ENCODE data around the gene BLCAP. TPM values are rescaled to one million over a fixed set of nuclear protein-coding genes. Genes with fewer than 3 reads are reported as not detected.
A peak's percentile ranks its signal among the peaks of the same experiment; 100 is the strongest.
"Not testable (repeated sequence)": the region's sequence is repeated elsewhere in the genome, so short reads cannot be mapped to it uniquely, and the experiment has no call there.

The BLCAP gene, protein sequence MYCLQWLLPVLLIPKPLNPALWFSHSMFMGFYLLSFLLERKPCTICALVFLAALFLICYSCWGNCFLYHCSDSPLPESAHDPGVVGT
- total RNA-seq (2022) (123 and 129 TPM in 2 replicates), Bru-seq, nascent RNA (percentile 98 among the genes with signal in this experiment), BruChase-seq, experiment 1, labeled RNA remaining after a 2-hour chase (percentile 99 among the genes with signal in this experiment), BruChase-seq, experiment 2, labeled RNA remaining after a 6-hour chase (percentile 98 among the genes with signal in this experiment)
- long read RNA-seq, full-length matches to known transcripts: 182 of 199 reads
- long read RNA-seq, partial matches to known transcripts: 0 of 199 reads
- long read RNA-seq, other reads (novel, unspliced or antisense): 17 of 199 reads

DNA sequence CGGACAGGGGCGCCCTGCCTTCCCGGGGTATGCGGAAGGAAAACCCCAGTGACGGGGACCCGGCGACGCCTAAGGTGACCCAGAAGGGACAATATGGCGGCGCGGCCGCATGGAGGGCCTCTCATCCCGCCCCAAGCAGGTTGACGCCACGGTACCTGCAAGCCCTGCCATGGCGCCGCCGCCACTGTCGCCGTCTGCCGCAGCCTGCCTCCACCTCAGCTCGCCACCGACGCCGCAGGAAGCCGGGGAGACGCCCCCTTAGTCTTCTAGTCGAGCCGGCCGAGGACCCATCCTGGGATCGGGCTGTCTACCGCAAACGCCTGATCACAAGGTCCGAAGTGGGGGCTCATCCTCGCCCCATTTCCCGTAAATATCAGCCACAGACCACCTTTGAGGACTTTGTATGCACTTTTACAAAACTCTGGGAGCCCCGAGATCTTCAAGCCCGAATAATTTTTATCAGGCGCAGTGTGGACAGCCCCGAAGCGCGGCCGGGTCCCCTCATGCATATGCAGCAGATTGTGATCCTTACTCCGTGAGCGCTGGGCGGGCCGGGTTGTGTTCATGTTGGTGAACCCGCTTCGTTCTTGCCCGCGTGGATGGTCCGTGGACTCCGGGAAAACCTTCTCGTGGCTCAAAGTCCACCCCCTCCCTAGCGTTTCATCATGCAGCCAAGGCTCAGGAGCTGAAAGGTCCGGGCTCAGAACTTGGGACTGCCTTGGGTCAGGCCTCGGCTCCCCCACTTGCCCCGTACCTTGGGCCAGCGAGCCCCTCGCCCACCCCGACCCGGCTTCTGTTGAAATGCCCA is at the start of gene BLCAP:
Gene BLCAP, minus strand, starts transcription at position 239 of the 808 bp plus-strand sequence. CDS start 8,702 bp downstream, outside the sequence.
- TF ChIP-seq, protein P1, sequence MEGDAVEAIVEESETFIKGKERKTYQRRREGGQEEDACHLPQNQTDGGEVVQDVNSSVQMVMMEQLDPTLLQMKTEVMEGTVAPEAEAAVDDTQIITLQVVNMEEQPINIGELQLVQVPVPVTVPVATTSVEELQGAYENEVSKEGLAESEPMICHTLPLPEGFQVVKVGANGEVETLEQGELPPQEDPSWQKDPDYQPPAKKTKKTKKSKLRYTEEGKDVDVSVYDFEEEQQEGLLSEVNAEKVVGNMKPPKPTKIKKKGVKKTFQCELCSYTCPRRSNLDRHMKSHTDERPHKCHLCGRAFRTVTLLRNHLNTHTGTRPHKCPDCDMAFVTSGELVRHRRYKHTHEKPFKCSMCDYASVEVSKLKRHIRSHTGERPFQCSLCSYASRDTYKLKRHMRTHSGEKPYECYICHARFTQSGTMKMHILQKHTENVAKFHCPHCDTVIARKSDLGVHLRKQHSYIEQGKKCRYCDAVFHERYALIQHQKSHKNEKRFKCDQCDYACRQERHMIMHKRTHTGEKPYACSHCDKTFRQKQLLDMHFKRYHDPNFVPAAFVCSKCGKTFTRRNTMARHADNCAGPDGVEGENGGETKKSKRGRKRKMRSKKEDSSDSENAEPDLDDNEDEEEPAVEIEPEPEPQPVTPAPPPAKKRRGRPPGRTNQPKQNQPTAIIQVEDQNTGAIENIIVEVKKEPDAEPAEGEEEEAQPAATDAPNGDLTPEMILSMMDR (IDR thresholded peaks at IDR 0.05; ENCODE audit: insufficient read depth in 1 of 2, low read depth in 1 of 2, low read length in 1 of 2, severe bottlenecking in 1 of 2, unreplicated experiment in 1 of 2): no peak
- peaks cover 28% of the 10 kb centered on the region for H3K36me3 Mint-ChIP-seq (ENCODE audit: insufficient read depth, unreplicated experiment)
- Histone ChIP-seq H3K27me3 (replicated peaks; ENCODE audit: control insufficient read depth, insufficient read depth, low read length) (no peaks in the 10 kb centered on the region), H3K4me3 (ENCODE audit: low read depth, low read length) (peak within 1 kb of the TSS; percentile 92), H3K4me1 (peaks cover 36% of the 10 kb centered on the region), H3K36me3 (ENCODE audit: control insufficient read depth, insufficient read depth, low read length) (no peaks in the 10 kb centered on the region; the same call in 1 of the 2 replicates), H3K9me3 (no peaks in the 10 kb centered on the region)
- H3K4me1 Mint-ChIP-seq (ENCODE audit: low read depth, unreplicated experiment): peaks cover 47% of the 10 kb centered on the region
- H3K9me3 Mint-ChIP-seq (ENCODE audit: unreplicated experiment): no peaks in the 10 kb centered on the region
- DNase-seq: peak; percentile 97 to 99
- CTCF ChIA-PET: interaction anchor here (1.0 to 1.1 kb wide), 3 partner anchors 21 to 337 kb away, joined by 3 read pairs; no protein-coding TSS in a partner anchor
- peak within 1 kb of the TSS; percentile 98 for H3K27ac Mint-ChIP-seq (ENCODE audit: unreplicated experiment)
- POLR2A ChIA-PET: interaction anchor here (1.6 kb wide), 1 partner anchor 14 kb away, joined by 7 read pairs; no protein-coding TSS in a partner anchor
- peak within 1 kb of the TSS; percentile 79 for H3K4me3 Mint-ChIP-seq (ENCODE audit: unreplicated experiment)
- intact Hi-C loops (cut with micrococcal nuclease; ENCODE audit: unreplicated experiment): loop anchor here (1.0 kb wide), 2 partner anchors 11 to 14 kb away; no protein-coding TSS in a partner anchor
- no TSS peak for BruUV-seq (replicated peaks)
- H3K27me3 Mint-ChIP-seq (ENCODE audit: insufficient read depth, unreplicated experiment): no peaks in the 10 kb centered on the region

DNA sequence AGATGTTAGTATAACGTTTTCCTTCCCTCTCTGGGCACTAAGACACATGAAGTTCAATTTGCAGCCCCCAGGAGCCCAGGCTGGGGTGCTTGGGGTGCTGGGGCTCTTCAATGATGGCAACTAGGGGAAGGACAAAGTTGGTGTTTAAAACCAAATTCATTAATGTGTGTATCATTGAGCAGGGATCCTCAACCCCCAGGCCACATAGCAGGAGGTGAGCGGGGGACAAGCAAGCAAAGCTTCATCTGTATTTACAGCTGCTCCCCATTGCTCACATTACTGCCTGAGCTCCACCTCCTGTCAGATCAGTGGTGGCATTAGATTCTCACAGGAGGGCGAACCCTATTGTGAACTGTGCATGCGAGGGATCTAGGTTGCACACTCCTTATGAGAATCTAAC is 49.8 kb upstream of the BLCAP start:
- CTCF ChIA-PET; POLR2A ChIA-PET; H3K4me3 Mint-ChIP-seq (ENCODE audit: unreplicated experiment); H3K4me1 ChIP-seq; H3K9me3 Mint-ChIP-seq (ENCODE audit: unreplicated experiment); H3K27ac Mint-ChIP-seq (ENCODE audit: unreplicated experiment); H3K4me1 Mint-ChIP-seq (ENCODE audit: low read depth, unreplicated experiment); H3K4me3 ChIP-seq (ENCODE audit: low read depth, low read length); H3K9me3 ChIP-seq; H3K27me3 ChIP-seq (replicated peaks; ENCODE audit: control insufficient read depth, insufficient read depth, low read length); H3K36me3 Mint-ChIP-seq (ENCODE audit: insufficient read depth, unreplicated experiment); H3K36me3 ChIP-seq (ENCODE audit: control insufficient read depth, insufficient read depth, low read length); BruUV-seq (replicated peaks): not testable (repeated sequence)
- intact Hi-C loops (cut with micrococcal nuclease; ENCODE audit: unreplicated experiment): loop anchor here (10.0 kb wide), 1 partner anchor 407 kb away; no protein-coding TSS in a partner anchor
- peak in 1 of 2 experiments; percentile 34 for DNase-seq
- peaks cover 11% of the 10 kb centered on the region for H3K27me3 Mint-ChIP-seq (ENCODE audit: insufficient read depth, unreplicated experiment)

DNA sequence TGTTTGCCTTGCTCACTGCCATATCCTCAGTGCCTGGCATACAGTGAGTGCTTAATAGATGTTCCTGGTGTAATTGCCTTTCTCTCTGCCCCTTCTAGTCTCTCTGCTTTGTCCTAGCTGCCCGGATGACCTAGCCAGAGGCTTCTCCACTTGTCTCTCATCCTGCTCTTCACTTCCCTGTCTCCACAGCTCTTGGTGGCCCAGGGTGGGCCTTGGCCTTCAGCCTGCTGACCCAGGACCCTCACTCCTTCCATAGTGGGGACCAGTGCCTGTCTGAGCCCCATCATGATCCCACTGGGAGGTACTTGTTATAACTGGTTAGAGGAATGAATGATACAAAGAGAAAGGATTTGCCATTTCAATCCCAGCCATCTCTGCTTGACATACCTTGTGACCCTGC is 49.2 kb upstream of the BLCAP start:
- no TSS peak for BruUV-seq (replicated peaks)
- intact Hi-C loops (cut with micrococcal nuclease; ENCODE audit: unreplicated experiment): loop anchor here (10.0 kb wide), 1 partner anchor 408 kb away; no protein-coding TSS in a partner anchor
- Histone ChIP-seq H3K9me3 (no peaks in the 10 kb centered on the region; the same call in 1 of the 2 replicates), H3K27me3 (replicated peaks; ENCODE audit: control insufficient read depth, insufficient read depth, low read length) (peaks cover 1% of the 10 kb centered on the region; the same call in 1 of the 2 replicates), H3K4me1 (no peaks in the 10 kb centered on the region), H3K4me3 (ENCODE audit: low read depth, low read length) (no peak overlapping the region), H3K36me3 (ENCODE audit: control insufficient read depth, insufficient read depth, low read length) (no peaks in the 10 kb centered on the region)
- DNase-seq: peak in 1 of 2 experiments; percentile 23
- Mint-ChIP-seq H3K9me3 (ENCODE audit: unreplicated experiment) (no peaks in the 10 kb centered on the region), H3K27me3 (ENCODE audit: insufficient read depth, unreplicated experiment) (peaks cover 15% of the 10 kb centered on the region), H3K36me3 (ENCODE audit: insufficient read depth, unreplicated experiment) (no peaks in the 10 kb centered on the region), H3K27ac (ENCODE audit: unreplicated experiment) (no peak overlapping the region), H3K4me1 (ENCODE audit: low read depth, unreplicated experiment) (no peaks in the 10 kb centered on the region), H3K4me3 (ENCODE audit: unreplicated experiment) (no peak overlapping the region)
- ChIA-PET CTCF (no interaction called here), POLR2A (no interaction called here)
- TF ChIP-seq, protein P1 (IDR thresholded peaks at IDR 0.05; ENCODE audit: insufficient read depth in 1 of 2, low read depth in 1 of 2, low read length in 1 of 2, severe bottlenecking in 1 of 2, unreplicated experiment in 1 of 2): no peak

Data from Caco-2 (cell line).